ENCODE results near the gene IFNA16. TPM values are rescaled to one million over a fixed set of nuclear protein-coding genes. Genes with fewer than 3 reads are reported as not detected.
"Not testable (repeated sequence)": the region's sequence is repeated elsewhere in the genome, so short reads cannot be mapped to it uniquely, and the experiment has no call there.

Gene IFNA16
- total RNA-seq (2021), result not detected in 2 replicates
- Bru-seq, nascent RNA, result not detected
- BruChase-seq, experiment 1, labeled RNA remaining after a 2-hour chase, result not detected
- not detected for BruChase-seq, experiment 2, labeled RNA remaining after a 6-hour chase
- long read RNA-seq, result 0 reads

DNA sequence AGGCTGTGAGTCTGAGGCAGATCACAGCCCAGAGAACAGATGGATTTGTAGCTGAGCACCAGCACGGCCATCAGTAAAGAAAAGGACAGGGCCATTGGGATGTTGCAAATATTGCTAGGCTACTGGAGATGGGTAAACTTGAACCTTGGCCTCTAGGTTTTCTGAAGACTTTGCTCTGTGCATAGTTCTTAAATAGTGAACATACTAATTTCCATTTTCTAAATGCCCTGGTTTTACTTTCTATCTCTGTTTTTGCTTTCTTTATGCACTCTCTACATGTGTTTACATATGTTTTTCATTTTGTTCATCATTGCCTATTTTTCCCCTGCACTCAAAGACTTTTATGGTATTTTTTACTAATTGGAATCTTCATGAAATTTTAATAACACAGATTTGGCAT is at the start of gene IFNA16:
Gene IFNA16, minus strand, starts transcription at position 101 of the 400 bp plus-strand sequence. Its CDS starts 6 bp downstream, at position 95.
- H3K9me3 ChIP-seq (ENCODE audit: insufficient read depth, low read depth); H3K4me1 ChIP-seq (replicated peaks; ENCODE audit: insufficient read depth); H3K4me3 ChIP-seq; H3K79me2 ChIP-seq (ENCODE audit: low read depth); POLR2A ChIA-PET (ENCODE audit: unreplicated experiment); H3F3A ChIP-seq (ENCODE audit: insufficient read depth, low read depth); H3K27me3 ChIP-seq (ENCODE audit: insufficient read depth, low read depth); DNase-seq; H3K36me3 ChIP-seq (ENCODE audit: low read depth); H2AFZ ChIP-seq; BruUV-seq (replicated peaks); H3K27ac ChIP-seq; H4K20me1 ChIP-seq (ENCODE audit: insufficient read depth); intact Hi-C loops (cut with micrococcal nuclease; ENCODE audit: unreplicated experiment); H3K9me2 ChIP-seq (ENCODE audit: insufficient read depth); CTCF ChIA-PET; H3K4me2 ChIP-seq: not testable (repeated sequence)

DNA sequence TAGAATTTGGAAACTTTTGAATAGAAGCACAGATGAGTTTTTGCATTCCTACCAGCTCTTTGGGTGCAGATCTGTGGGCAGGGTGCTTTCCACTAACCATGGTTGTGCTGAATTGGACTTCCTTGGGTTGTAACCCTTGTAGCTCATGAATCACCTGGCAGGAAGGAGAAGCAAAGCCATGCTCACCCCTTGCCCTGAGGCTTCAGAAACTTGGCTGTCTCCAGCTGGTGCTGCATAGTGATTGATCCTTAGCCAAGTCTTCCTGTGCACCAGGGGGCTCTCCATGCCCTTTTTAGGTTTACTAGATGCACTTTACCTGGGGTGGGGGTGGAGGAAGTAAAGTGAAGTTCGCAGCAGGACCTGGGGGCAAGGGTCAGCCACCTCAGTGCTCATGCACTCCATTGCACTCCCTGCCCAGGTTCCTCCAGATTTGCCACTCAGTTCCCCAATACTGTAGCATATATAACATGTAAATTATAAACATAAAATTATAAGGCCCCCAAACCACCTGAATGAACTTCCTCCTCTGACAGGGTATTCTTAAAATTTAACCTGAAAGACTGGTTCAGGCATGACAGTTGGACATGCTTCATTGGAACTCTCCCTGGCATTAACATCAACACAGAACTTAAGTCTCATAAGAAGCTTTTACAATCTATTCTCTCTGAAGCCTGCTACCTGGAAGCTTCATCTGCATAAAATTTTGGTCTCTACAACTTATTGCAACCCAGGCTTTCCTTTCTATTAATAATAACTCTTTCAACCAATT is 48.5 kb upstream of the IFNA16 start:
- H3K4me1 ChIP-seq (replicated peaks; ENCODE audit: insufficient read depth), result no peaks in the 10 kb centered on the region
- no TSS peak for BruUV-seq (replicated peaks)
- H3K9me2 ChIP-seq (ENCODE audit: insufficient read depth), result no peaks in the 10 kb centered on the region
- intact Hi-C loops (cut with micrococcal nuclease; ENCODE audit: unreplicated experiment), result no loop called here
- no peaks in the 10 kb centered on the region for H3K9me3 ChIP-seq (ENCODE audit: insufficient read depth, low read depth)
- no peak for DNase-seq
- ChIA-PET POLR2A (ENCODE audit: unreplicated experiment) (no interaction called here), CTCF (interaction anchor here (1.0 kb wide), 1 partner anchor 12 kb away, joined by 3 read pairs; no protein-coding TSS in a partner anchor)
- no peak overlapping the region for H3K4me2 ChIP-seq
- H3K36me3 ChIP-seq (ENCODE audit: low read depth), result no peaks in the 10 kb centered on the region
- no peaks in the 10 kb centered on the region for H3K79me2 ChIP-seq (ENCODE audit: low read depth)
- TF ChIP-seq, protein P1, sequence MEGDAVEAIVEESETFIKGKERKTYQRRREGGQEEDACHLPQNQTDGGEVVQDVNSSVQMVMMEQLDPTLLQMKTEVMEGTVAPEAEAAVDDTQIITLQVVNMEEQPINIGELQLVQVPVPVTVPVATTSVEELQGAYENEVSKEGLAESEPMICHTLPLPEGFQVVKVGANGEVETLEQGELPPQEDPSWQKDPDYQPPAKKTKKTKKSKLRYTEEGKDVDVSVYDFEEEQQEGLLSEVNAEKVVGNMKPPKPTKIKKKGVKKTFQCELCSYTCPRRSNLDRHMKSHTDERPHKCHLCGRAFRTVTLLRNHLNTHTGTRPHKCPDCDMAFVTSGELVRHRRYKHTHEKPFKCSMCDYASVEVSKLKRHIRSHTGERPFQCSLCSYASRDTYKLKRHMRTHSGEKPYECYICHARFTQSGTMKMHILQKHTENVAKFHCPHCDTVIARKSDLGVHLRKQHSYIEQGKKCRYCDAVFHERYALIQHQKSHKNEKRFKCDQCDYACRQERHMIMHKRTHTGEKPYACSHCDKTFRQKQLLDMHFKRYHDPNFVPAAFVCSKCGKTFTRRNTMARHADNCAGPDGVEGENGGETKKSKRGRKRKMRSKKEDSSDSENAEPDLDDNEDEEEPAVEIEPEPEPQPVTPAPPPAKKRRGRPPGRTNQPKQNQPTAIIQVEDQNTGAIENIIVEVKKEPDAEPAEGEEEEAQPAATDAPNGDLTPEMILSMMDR (conservative IDR thresholded peaks at IDR 0.05), result no peak
- no peak for TF ChIP-seq EZH2 (IDR thresholded peaks at IDR 0.05; ENCODE audit: low read depth)
- H3K4me3 ChIP-seq, result no peak overlapping the region
- no peaks in the 10 kb centered on the region for H4K20me1 ChIP-seq (ENCODE audit: insufficient read depth)
- no peak overlapping the region for H3K27ac ChIP-seq
- H3F3A ChIP-seq (ENCODE audit: insufficient read depth, low read depth), result no peaks in the 10 kb centered on the region
- no peak overlapping the region for H2AFZ ChIP-seq
- no peaks in the 10 kb centered on the region for H3K27me3 ChIP-seq (ENCODE audit: insufficient read depth, low read depth)

DNA sequence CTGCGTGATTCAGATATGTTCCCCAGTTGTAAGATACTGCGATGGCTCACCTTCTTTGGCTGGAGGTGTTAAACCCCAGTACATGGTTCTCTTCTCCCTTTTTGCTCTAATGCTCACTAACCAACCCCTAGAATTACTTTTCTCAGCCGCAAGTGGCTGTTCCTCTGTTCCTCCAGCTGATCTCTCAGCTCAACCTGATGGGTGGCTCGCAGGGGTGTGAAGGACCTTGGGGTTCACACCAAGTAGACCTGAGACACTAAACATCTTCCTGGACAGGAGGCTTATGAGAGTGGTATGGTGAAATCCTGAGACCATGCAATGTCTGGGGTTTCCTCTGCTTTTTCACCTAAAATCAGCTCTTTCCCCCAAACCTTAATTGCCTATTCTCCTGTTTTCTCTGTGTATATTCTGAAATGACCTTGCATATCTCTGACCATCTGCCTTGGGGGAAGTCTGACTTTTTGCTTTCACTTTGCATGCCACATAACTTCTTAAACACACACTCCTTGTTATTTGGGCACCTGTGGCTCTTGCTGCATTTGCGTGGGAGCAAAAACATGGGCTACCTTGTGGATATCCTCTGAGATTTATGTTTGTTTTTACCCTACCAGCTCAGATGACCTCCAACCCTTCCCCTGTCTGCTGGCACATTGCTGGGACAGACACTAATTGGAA is 38.6 kb upstream of the IFNA16 start:
- POLR2A ChIA-PET (ENCODE audit: unreplicated experiment), result no interaction called here
- no peak for TF ChIP-seq EZH2 (IDR thresholded peaks at IDR 0.05; ENCODE audit: low read depth)
- TF ChIP-seq, protein P1 (conservative IDR thresholded peaks at IDR 0.05), result no peak
- no peak overlapping the region for H2AFZ ChIP-seq
- intact Hi-C loops (cut with micrococcal nuclease; ENCODE audit: unreplicated experiment), result no loop called here
- CTCF ChIA-PET, result no interaction called here
- DNase-seq, result no peak
- H3K79me2 ChIP-seq (ENCODE audit: low read depth), result no peaks in the 10 kb centered on the region
- no peak overlapping the region for H3K4me3 ChIP-seq
- H3K4me2 ChIP-seq, result no peak overlapping the region
- H3F3A ChIP-seq (ENCODE audit: insufficient read depth, low read depth), result no peaks in the 10 kb centered on the region
- H3K27me3 ChIP-seq (ENCODE audit: insufficient read depth, low read depth), result no peaks in the 10 kb centered on the region
- no peak overlapping the region for H3K27ac ChIP-seq
- H4K20me1 ChIP-seq (ENCODE audit: insufficient read depth), result no peaks in the 10 kb centered on the region
- H3K9me2 ChIP-seq (ENCODE audit: insufficient read depth), result no peaks in the 10 kb centered on the region
- H3K9me3 ChIP-seq (ENCODE audit: insufficient read depth, low read depth), result no peaks in the 10 kb centered on the region
- H3K4me1 ChIP-seq (replicated peaks; ENCODE audit: insufficient read depth), result no peaks in the 10 kb centered on the region
- no TSS peak for BruUV-seq (replicated peaks)
- H3K36me3 ChIP-seq (ENCODE audit: low read depth), result no peaks in the 10 kb centered on the region
